GM12878 (cell line): ENCODE results near the gene RND1. TPM values are rescaled to one million over a fixed set of nuclear protein-coding genes. Genes with fewer than 3 reads are reported as not detected.

Source experiments
- ATAC-seq: fragments of 200-7000 bp; cut with Tn5 transposase; 3 replicates; pipeline ENCODE4 v1.9.1; 2020; ENCODE audit warnings: mild to moderate bottlenecking, moderate library complexity
- BruUV-seq: library from RNA; stranded (reverse); fragments of 400-500 nt; replicated peaks from 2 replicates; lab custom pipeline; 2021; lab: Mats Ljungman, UMichigan
- CTCF ChIA-PET: fragments of 300-600 bp; sonication (Branson Sonifier 250); formaldehyde crosslinking; extraction: SDS; loops from one replicate; lab custom pipeline; 2021; ENCODE audit warnings: inconsistent platforms; lab: Yijun Ruan, JAX
- POLR2A ChIA-PET: fragments of 350-600 bp; formaldehyde crosslinking; extraction: SDS; loops from one replicate; lab custom pipeline; 2021; ENCODE audit warnings: inconsistent platforms; lab: Charles Lee
- RAD21 ChIA-PET: fragments of 300-600 bp; sonication (Branson Sonifier 250); formaldehyde crosslinking; loops from one replicate; lab custom pipeline; 2023; ENCODE audit warnings: antibody characterized with exemption; ENCODE audit not compliant: unreplicated experiment; lab: Charles Lee
- SMC1A ChIA-PET: fragments of 300-600 bp; sonication (Branson Sonifier 250); formaldehyde crosslinking; loops from one replicate; lab custom pipeline; 2023; ENCODE audit not compliant: unreplicated experiment, uncharacterized antibody; lab: Charles Lee
- DNase-seq: peaks from one replicate; pipeline ENCODE4 v3.0.0-alpha.2; 2011; ENCODE audit warnings: low read depth, low spot score
- FAIRE-seq: peaks from 3 replicates; lab custom pipeline; 2011; peaks lifted over from hg19 to GRCh38; lab: Jason Lieb, UNC
- H2AFZ ChIP-seq: 2 replicates; pipeline ENCODE4 v1.6.0; 2011; ENCODE audit warnings: low read depth, low read length, control low read depth; ENCODE audit not compliant: control insufficient read depth
- H3K27ac ChIP-seq: 2 replicates; pipeline ENCODE4 v1.5.1; 2011; ENCODE audit warnings: control low read depth; ENCODE audit not compliant: control insufficient read depth, insufficient read depth
- H3K27me3 ChIP-seq, 2 experiments: replicated peaks in 1 of 2; 2 replicates each; pipeline versions ENCODE4 v1.6.0 to v1.6.1; 2011; ENCODE audit warnings: low read length in 1 of 2; ENCODE audit not compliant: control insufficient read depth in 2 of 2, insufficient read depth in 2 of 2
- H3K36me3 ChIP-seq, 2 experiments: 2 replicates each; pipeline ENCODE4 v1.5.1; 2011; ENCODE audit warnings: low read length in 1 of 2; ENCODE audit not compliant: control insufficient read depth in 2 of 2, insufficient read depth in 2 of 2
- H3K4me1 ChIP-seq: 2 replicates; pipeline ENCODE4 v1.6.1; 2011; ENCODE audit warnings: mild to moderate bottlenecking, low read length, moderate library complexity, mixed read lengths; ENCODE audit not compliant: control insufficient read depth, insufficient read depth
- H3K4me2 ChIP-seq: 2 replicates; pipeline ENCODE4 v1.6.0; 2011; ENCODE audit warnings: control low read depth; ENCODE audit not compliant: control insufficient read depth, insufficient read depth
- H3K4me3 ChIP-seq: fragments of 200-600 bp; sonication (generic); 2 replicates; pipeline ENCODE4 v1.5.1; 2016
- H3K79me2 ChIP-seq: 2 replicates; pipeline ENCODE4 v1.6.0; 2011; ENCODE audit warnings: low read length; ENCODE audit not compliant: control insufficient read depth, insufficient read depth
- H3K9ac ChIP-seq: 2 replicates; pipeline ENCODE4 v1.8.0; 2011; ENCODE audit warnings: low read length, control low read depth, mixed read lengths; ENCODE audit not compliant: control insufficient read depth, insufficient read depth
- H3K9me3 ChIP-seq: replicated peaks from 3 replicates; pipeline ENCODE4 v1.5.1; 2011; ENCODE audit warnings: mild to moderate bottlenecking, low read length; ENCODE audit not compliant: control insufficient read depth, insufficient read depth
- H4K20me1 ChIP-seq: 2 replicates; pipeline ENCODE4 v1.6.0; 2011; ENCODE audit not compliant: control insufficient read depth, insufficient read depth
- ASH2L ChIP-seq: fragments of 300-600, 200-600 bp; sonication (generic); IDR thresholded peaks from 2 replicates; pipeline ENCODE4 v1.6.1; 2017; ENCODE audit warnings: low read depth, mild to moderate bottlenecking, borderline replicate concordance
- CEBPB ChIP-seq, 2 experiments: fragments of 150-350 bp in 1 of 2; IDR thresholded peaks; 2 replicates each; pipeline ENCODE4 v1.6.1; 2012 to 2014; ENCODE audit warnings: low read depth in 2 of 2, low read length in 2 of 2, borderline replicate concordance in 1 of 2, inconsistent platforms in 1 of 2
- CHD1 ChIP-seq: IDR thresholded peaks from 2 replicates; pipeline ENCODE4 v1.6.1; 2012; ENCODE audit warnings: low read depth, low read length, improper control_type of control experiment
- ETV6 ChIP-seq, 2 experiments: fragments of 450-650 bp in 1 of 2; IDR thresholded peaks in 1 of 2; conservative IDR thresholded peaks in 1 of 2; 2 replicates each; pipeline ENCODE4 v1.6.1; 2014; ENCODE audit warnings: antibody characterized with exemption in 1 of 2, borderline replicate concordance in 1 of 2, low read depth in 1 of 2, mild to moderate bottlenecking in 1 of 2, moderate library complexity in 1 of 2
- GABPA ChIP-seq: IDR thresholded peaks from 2 replicates; pipeline ENCODE4 v1.6.1; 2014; ENCODE audit warnings: antibody characterized with exemption, low read depth, mild to moderate bottlenecking, inconsistent platforms
- MTA2 ChIP-seq: fragments of 450-650 bp; IDR thresholded peaks from 2 replicates; pipeline ENCODE4 v1.6.1; 2016; ENCODE audit warnings: low read depth, mild to moderate bottlenecking, moderate library complexity
- NR2F1 ChIP-seq: fragments of 450-650 bp; conservative IDR thresholded peaks from 2 replicates; pipeline ENCODE4 v1.6.1; 2017; ENCODE audit warnings: mild to moderate bottlenecking
- PBX3 ChIP-seq: IDR thresholded peaks from 2 replicates; pipeline ENCODE4 v1.6.1; 2011; ENCODE audit warnings: mild to moderate bottlenecking, low read depth, low read length, moderate library complexity; ENCODE audit not compliant: insufficient replicate concordance
- PKNOX1 ChIP-seq: fragments of 450-650 bp; IDR thresholded peaks from 2 replicates; pipeline ENCODE4 v1.6.1; 2016; ENCODE audit warnings: mild to moderate bottlenecking
- RBBP5 ChIP-seq: fragments of 200-600 bp; sonication (generic); conservative IDR thresholded peaks from 2 replicates; pipeline ENCODE4 v1.6.1; 2016
- SREBF1 ChIP-seq: IDR thresholded peaks from 2 replicates; pipeline ENCODE4 v1.6.1; 2012; ENCODE audit warnings: mild to moderate bottlenecking, low read length
- TBL1XR1 ChIP-seq: IDR thresholded peaks from 2 replicates; pipeline ENCODE4 v1.6.1; 2012; ENCODE audit warnings: low read depth, low read length, improper control_type of control experiment
- ZSCAN29 ChIP-seq: fragments of 450-650 bp; IDR thresholded peaks from 2 replicates; pipeline ENCODE4 v1.6.1; 2017; ENCODE audit warnings: mild to moderate bottlenecking, moderate library complexity
- WGBS: methylation state at CpG from one replicate; pipeline ENCODE4 v1.1.6; 2016; ENCODE audit warnings: low lambda C conversion rate; ENCODE audit not compliant: insufficient replicate concordance, insufficient coverage; ENCODE audit errors: missing lambda C conversion rate; 5-methylcytosine and 5-hydroxymethylcytosine counted together
- in situ Hi-C: fragments of 300-500 bp; cut with MboI; formaldehyde crosslinking; loops from 9 replicates; pipeline ENCODE4 v1.14.3; 2018; ENCODE audit warnings: mixed read lengths
- intact Hi-C: fragments of 100-400 bp; cut with micrococcal nuclease; formaldehyde crosslinking; loops from one replicate; pipeline ENCODE4 v1.14.2; 2022; ENCODE audit not compliant: unreplicated experiment
- polyA plus RNA-seq, 11 experiments: library from polyadenylated mRNA; depleted of rRNA in 4 of 11; unstranded in 6 of 11; stranded (reverse) in 5 of 11; fragments of >200 nt; fragmentation: Nextera tagmentation in 4 of 11; fragmentation: Illumina TruSeq in 1 of 11; extraction: Ambion mirVana in 4 of 11; extraction: Trizol in 1 of 11; gene quantifications; 1 replicate in 1 of 11; 2 replicates in 10 of 11; pipeline versions ENCODE4 v1.2.1 to v1.2.3, GENCODE V29; 2011 to 2016; ENCODE audit warnings: inconsistent platforms in 2 of 11, missing spikeins in 2 of 11, low read depth in 1 of 11
- total RNA-seq, 4 experiments: library from RNA; depleted of rRNA in 3 of 4; stranded (reverse); fragments of >200 nt in 3 of 4; fragmentation: Illumina TruSeq in 1 of 4; extraction: Trizol in 1 of 4; gene quantifications; 2 replicates each; pipeline versions ENCODE4 v1.2.1 to v1.2.3, GENCODE V29; 2013 to 2021

Gene RND1
- total and polyA plus RNA-seq, 10 of the 15 experiments (the other 5 are each of a cell fraction or from before 2014, with no cell fraction given): 0.24 to 5.1 (median 1.5) TPM

- TF ChIP-seq ETV6 (conservative IDR thresholded peaks at IDR 0.05 in 1 of 2, IDR thresholded peaks at IDR 0.05 in 1 of 2; ENCODE audit: borderline replicate concordance in 1 of 2, low read depth in 1 of 2) (no peak), NR2F1 (no peak), PBX3 (no peak)
Observed at GRCh38 chr12:48859607-48860006, 6.1 kb downstream of the RND1 start (continued).

GRCh38 chr12:48858043-48858442 is 7.6 kb downstream of the RND1 start:
- no peak overlapping the region for H3K9ac ChIP-seq
- in situ Hi-C loops (no loop called here), intact Hi-C loops (no loop called here)
- no peak overlapping the region for H3K4me2 ChIP-seq
- no peaks in the 10 kb centered on the region for H4K20me1 ChIP-seq
- SMC1A ChIA-PET: interaction anchor here (0.7 to 1.8 kb wide), 4 partner anchors 10 to 69 kb away, joined by 3 to 4 read pairs (median 4); no protein-coding TSS in a partner anchor
- peaks cover 0 to 3% of the 10 kb centered on the region in 2 experiments; a peak in 2 of 4 replicates for H3K36me3 ChIP-seq
- H3K79me2 ChIP-seq: no peaks in the 10 kb centered on the region
- WGBS: 80% methylated on average over 8 of the region's 8 CpGs
- H3K27me3 ChIP-seq: no peaks in the 10 kb centered on the region
- no peak for FAIRE-seq
- RAD21 ChIA-PET: interaction anchor here (1.0 to 7.2 kb wide), 2 partner anchors 31 to 43 kb away, joined by 4 to 167 read pairs; no protein-coding TSS in a partner anchor
- no peak overlapping the region for H3K4me3 ChIP-seq
- peaks cover 3% of the 10 kb centered on the region; the same call in 1 of the 2 replicates for H3K4me1 ChIP-seq
- TF ChIP-seq ASH2L (no peak), CEBPB (IDR thresholded peaks at IDR 0.05; ENCODE audit: borderline replicate concordance in 1 of 2, low read depth in 2 of 2, low read length in 2 of 2) (no peak), TBL1XR1 (no peak), PKNOX1 (no peak), SREBF1 (no peak), ZSCAN29 (no peak), CHD1 (no peak), MTA2 (no peak), RBBP5 (no peak), GABPA (no peak)
- TF ChIP-seq, all 136 proteins: peak for 0
- ATAC-seq (no peak), DNase-seq (no peak)
- CTCF ChIA-PET: interaction anchor here (0.9 to 9.2 kb wide), 9 partner anchors 7 to 120 kb away, joined by 3 to 135 read pairs (median 9); partner anchors contain the start of genes RND1 and WNT1
- no peaks in the 10 kb centered on the region for H3K9me3 ChIP-seq
- no peak overlapping the region for H3K27ac ChIP-seq
- POLR2A ChIA-PET: interaction anchor here (0.6 to 3.6 kb wide), 6 partner anchors 8 to 94 kb away, joined by 3 to 28 read pairs (median 4); partner anchors contain the start of gene RND1
- no peak overlapping the region for H2AFZ ChIP-seq
- BruUV-seq: no TSS peak
